ENCODE measurements around the gene BMPR2.

GRCh38 chr2:202444000-202444399 is 67.9 kb downstream of the BMPR2 start:
- no peak for TF ChIP-seq GATA2 (IDR thresholded peaks at IDR 0.05; ENCODE audit: low read depth, low read length)
- no peak for TF ChIP-seq GATA3 (IDR thresholded peaks at IDR 0.05; ENCODE audit: low read depth, low read length)
